Camera-type eye (tissue), 1 donor: ENCODE data around the gene PSMC4. TPM values are rescaled to one million over a fixed set of nuclear protein-coding genes. Genes with fewer than 3 reads are reported as not detected.

Source experiments
- total RNA-seq: library from RNA; depleted of rRNA; stranded (reverse); fragments of >200 nt; gene quantifications from one replicate; pipeline ENCODE4 v1.2.3, GENCODE V29; 2014

The PSMC4 gene
- 64.5 TPM for total RNA-seq

GRCh38 chr19:39970675-39971379 lies at the start of gene PSMC4:
Gene PSMC4, plus strand, starts transcription at chr19:39971165. Its CDS starts 38 bp downstream, at chr19:39971203.

GRCh38 chr19:39934584-39935363 lies 36.2 kb upstream of the PSMC4 start, which contains the start of gene FCGBP:
Gene FCGBP, minus strand, starts transcription at chr19:39934634.

GRCh38 chr19:39996811-39997637 lies 26.1 kb downstream of the PSMC4 start, which contains the start of gene ZNF546:
Gene ZNF546, plus strand, starts transcription at chr19:39997060. Its CDS starts 1,267 bp downstream, at chr19:39998327.

Other genes starting within 250 kb of the PSMC4 start
- gene CLC, start 233.1 kb upstream of the PSMC4 start, total RNA-seq, result not detected
- not detected for gene LEUTX, start 192.3 kb upstream of the PSMC4 start, total RNA-seq
- 29.4 TPM for gene DYRK1B, start 137.0 kb upstream of the PSMC4 start, total RNA-seq
- gene FBL, start 124.8 kb upstream of the PSMC4 start, total RNA-seq, result 143 TPM
- gene FCGBP, start 36.5 kb upstream of the PSMC4 start, total RNA-seq, result 3.5 TPM
- gene ZNF546, start 25.9 kb downstream of the PSMC4 start, total RNA-seq, result 19.0 TPM
- gene ZNF780B, start 85.1 kb downstream of the PSMC4 start, total RNA-seq, result 61.4 TPM
- gene ZNF780A, start 119.8 kb downstream of the PSMC4 start, total RNA-seq, result 56.6 TPM
- gene MAP3K10, start 220.3 kb downstream of the PSMC4 start, total RNA-seq, result 12.8 TPM
- 5.7 TPM for gene TTC9B, start 247.2 kb downstream of the PSMC4 start, total RNA-seq